SH-SY5Y (cell line): ENCODE results near the gene LLGL1.

Experiments
- GATA2 ChIP-seq: IDR thresholded peaks from 2 replicates; pipeline ENCODE4 v1.6.1; 2011; ENCODE audit warnings: mild to moderate bottlenecking, low read depth, low read length
- GATA3 ChIP-seq: IDR thresholded peaks from 2 replicates; pipeline ENCODE4 v1.6.1; 2011; ENCODE audit warnings: low read depth, mild to moderate bottlenecking, low read length, moderate library complexity

DNA sequence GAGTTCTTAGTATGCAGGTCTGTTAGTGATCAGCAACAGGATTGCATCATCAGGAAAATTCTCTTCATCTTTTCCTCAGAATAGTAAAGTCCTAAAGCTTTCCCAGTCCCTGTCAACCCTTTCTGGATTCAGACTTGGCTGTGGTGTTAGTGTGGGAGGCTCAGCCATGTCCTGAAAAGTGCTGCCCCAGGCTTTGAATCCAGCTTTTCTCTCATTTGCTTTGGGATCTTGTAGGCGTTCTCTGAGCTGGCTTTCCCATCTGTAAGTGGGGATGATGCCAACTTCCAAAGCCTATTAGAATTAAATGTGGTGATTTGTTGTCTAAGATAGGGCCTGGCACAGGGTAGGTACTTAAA is 38.8 kb upstream of the LLGL1 start:
- no peak for TF ChIP-seq GATA2
- no peak for TF ChIP-seq GATA3
